Stomach (tissue), 9 donors: ENCODE measurements around the gene CELF4. TPM values are rescaled to one million over a fixed set of nuclear protein-coding genes. Genes with fewer than 3 reads are reported as not detected.

ENCODE experiments used
- DNase-seq, 2 donors: peaks; one replicate each; pipeline versions ENCODE4 v3.0.0 to v3.0.0-alpha.2; 2013 to 2019
- H3K27ac ChIP-seq, 5 donors: fragments of 200-600 bp in 4 of 5; sonication (generic) in 4 of 5; one replicate each; pipeline ENCODE4 v1.5.1; 2013 to 2019; ENCODE audit warnings: mild to moderate bottlenecking in 1 of 5, moderate library complexity in 1 of 5
- H3K27me3 ChIP-seq, 3 donors: fragments of 200-600 bp; sonication (generic); one replicate each; pipeline ENCODE4 v1.5.1; 2017 to 2019; ENCODE audit warnings: mixed run types in 1 of 3
- H3K36me3 ChIP-seq, 4 donors: fragments of 200-600 bp; sonication (generic); 1 replicate in 3 of 4; 2 replicates in 1 of 4; pipeline ENCODE4 v1.5.1; 2016 to 2019
- H3K4me1 ChIP-seq, 4 donors: fragments of 200-600 bp; sonication (generic); one replicate each; pipeline ENCODE4 v1.5.1; 2016 to 2019
- H3K4me3 ChIP-seq, 4 donors: fragments of 200-600 bp; sonication (generic) in 3 of 4; one replicate each; pipeline ENCODE4 v1.5.1; 2016 to 2019; ENCODE audit warnings: mild to moderate bottlenecking in 1 of 4
- H3K9me3 ChIP-seq, 4 donors: fragments of 200-600 bp; sonication (generic); one replicate each; pipeline ENCODE4 v1.5.1; 2016 to 2019
- CTCF ChIP-seq, 7 experiments: fragments of 450-650 bp in 4 of 7; fragments of 200-600 bp in 3 of 7; sonication (generic) in 3 of 7; IDR thresholded peaks; one replicate each; pipeline ENCODE4 v1.5.1; 2016 to 2019; ENCODE audit warnings: antibody characterized with exemption in 7 of 7, control low read depth in 2 of 7, mild to moderate bottlenecking in 1 of 7
- EP300 ChIP-seq: sonication (generic); formaldehyde crosslinking; IDR thresholded peaks from one replicate; pipeline ENCODE4 v1.6.1; 2017; ENCODE audit warnings: antibody characterized with exemption
- POLR2A ChIP-seq, 4 donors: fragments of 450-650 bp; IDR thresholded peaks; one replicate each; pipeline ENCODE4 v1.6.1; 2016; ENCODE audit warnings: antibody characterized with exemption in 4 of 4, control low read depth in 2 of 4, mild to moderate bottlenecking in 1 of 4, moderate library complexity in 1 of 4
- POLR2AphosphoS5 ChIP-seq, 3 donors: sonication (generic); formaldehyde crosslinking; IDR thresholded peaks; one replicate each; pipeline ENCODE4 v1.6.1; 2016; ENCODE audit warnings: antibody characterized with exemption in 3 of 3
- WGBS, 5 donors: extraction: QIAGEN DNeasy Blood & Tissue Kit in 3 of 5; methylation state at CpG; one replicate each; pipeline versions ENCODE4 v1.1.5 to v1.1.7; 2013 to 2018; 5-methylcytosine and 5-hydroxymethylcytosine counted together
- intact Hi-C: fragments of 100-400 bp; cut with DNase I; formaldehyde crosslinking; loops from one replicate; pipeline ENCODE4 v1.15.1; 2023; ENCODE audit warnings: low total_unique reads
- polyA plus RNA-seq, 3 donors: library from polyadenylated mRNA; stranded (reverse); fragments of 200-250 nt; gene quantifications; one replicate each; pipeline ENCODE4 v1.2.3, GENCODE V29; 2013
- total RNA-seq, 5 donors: library from RNA; depleted of rRNA; stranded (reverse); fragments of >200 nt; gene quantifications; one replicate each; pipeline versions ENCODE4 v1.1.0 to v1.2.3, GENCODE V29; 2014 to 2016
- donor health status: healthy with polysubstance abuse.
- donor health status: Bipolar disorder and iron deficiency.
- donor health status: healthy.

The CELF4 gene
- total and polyA plus RNA-seq, 8 donors, result 0.93 to 2.4 (median 1.8) TPM; not detected in 2

- H3K9me3 ChIP-seq, result peaks cover 0 to 16% (median 6%) of the 10 kb centered on the region in 4 donors
- no peak for TF ChIP-seq CTCF (IDR thresholded peaks at IDR 0.05)
- no peak for TF ChIP-seq EP300
- no peak for TF ChIP-seq POLR2AphosphoS5 (IDR thresholded peaks at IDR 0.05)
- TF ChIP-seq POLR2A (IDR thresholded peaks at IDR 0.05), result no peak
- H3K36me3 ChIP-seq, result no peaks in the 10 kb centered on the region
- no peaks in the 10 kb centered on the region for H3K4me1 ChIP-seq
- H3K27me3 ChIP-seq, result no peaks in the 10 kb centered on the region
- no peak overlapping the region for H3K4me3 ChIP-seq
- intact Hi-C loops, result no loop called here
- H3K27ac ChIP-seq, result no peak overlapping the region
- DNase-seq, result no peak
- 70 to 79% (median 74%) methylated on average over 8 of the region's 8 CpGs for WGBS, 5 donors
Observed at GRCh38 chr18:37586656-37587225, 21.1 kb upstream of the CELF4 start.

- 50 to 72% (median 65%) methylated on average over 7 of the region's 7 CpGs for WGBS, 5 donors
- Histone ChIP-seq H3K4me3 (no peak overlapping the region), H3K9me3 (peaks cover 0 to 3% (median 2%) of the 10 kb centered on the region in 4 donors), H3K27me3 (peaks cover 0 to 7% (median 0%) of the 10 kb centered on the region in 3 donors), H3K36me3 (no peaks in the 10 kb centered on the region), H3K4me1 (no peaks in the 10 kb centered on the region), H3K27ac (no peak overlapping the region)
- DNase-seq, result no peak
- intact Hi-C loops, result no loop called here
- no peak for TF ChIP-seq POLR2A (IDR thresholded peaks at IDR 0.05)
- no peak for TF ChIP-seq POLR2AphosphoS5 (IDR thresholded peaks at IDR 0.05)
- no peak for TF ChIP-seq EP300
- TF ChIP-seq CTCF (IDR thresholded peaks at IDR 0.05), result no peak
Observed at GRCh38 chr18:37584952-37585695, 19.5 kb upstream of the CELF4 start.

- TF ChIP-seq POLR2AphosphoS5 (IDR thresholded peaks at IDR 0.05) (no peak), CTCF (IDR thresholded peaks at IDR 0.05) (no peak), EP300 (no peak), POLR2A (IDR thresholded peaks at IDR 0.05) (no peak)
- H3K27me3 ChIP-seq, result peaks cover 0 to 16% (median 0%) of the 10 kb centered on the region in 3 donors
- no peak for DNase-seq
- H3K36me3 ChIP-seq, result no peaks in the 10 kb centered on the region
- H3K9me3 ChIP-seq, result no peaks in the 10 kb centered on the region
- WGBS, 5 donors, result 86 to 96% (median 89%) methylated on average over 3 of the region's 3 CpGs
- H3K4me1 ChIP-seq, result no peaks in the 10 kb centered on the region
- intact Hi-C loops, result no loop called here
- H3K27ac ChIP-seq, result no peak overlapping the region
- H3K4me3 ChIP-seq, result no peak overlapping the region
Observed at GRCh38 chr18:37584217-37584616, 18.6 kb upstream of the CELF4 start.

- peaks cover 0 to 5% (median 0%) of the 10 kb centered on the region in 4 donors for H3K4me1 ChIP-seq
- H3K27ac ChIP-seq, result no peak overlapping the region
- DNase-seq, result no peak
- H3K9me3 ChIP-seq, result no peaks in the 10 kb centered on the region
- H3K36me3 ChIP-seq, result no peaks in the 10 kb centered on the region
- no peak overlapping the region for H3K4me3 ChIP-seq
- TF ChIP-seq CTCF (IDR thresholded peaks at IDR 0.05) (no peak), POLR2A (IDR thresholded peaks at IDR 0.05) (no peak), POLR2AphosphoS5 (IDR thresholded peaks at IDR 0.05) (no peak), EP300 (no peak)
- WGBS, 5 donors, result 59 to 80% (median 74%) methylated on average over 2 of the region's 2 CpGs
- intact Hi-C loops, result no loop called here
- peaks cover 0 to 32% (median 0%) of the 10 kb centered on the region in 3 donors for H3K27me3 ChIP-seq
Observed at GRCh38 chr18:37582261-37582660, 16.7 kb upstream of the CELF4 start.
